Activated CD4-positive, alpha-beta T cell treated with anti-CD3 and anti-CD28 coated beads, Interleukin-2, amount 50 U/mL, for 24 hours (primary cell): ENCODE measurements around the gene PKNOX2.

ENCODE experiments used
- DNase-seq, 2 donors: peaks; one replicate each; pipeline ENCODE4 v3.0.0-alpha.2; 2020; ENCODE audit warnings: low read depth in 1 of 2, low spot score in 1 of 2

Gene PKNOX2

GRCh38 chr11:125464270-125464662, 299.7 kb downstream of the PKNOX2 start:
- DNase-seq = no peak

- no peak for DNase-seq
These were observed 300.1 kb downstream of the PKNOX2 start for GRCh38 chr11:125464666-125465065.

GRCh38 chr11:125465255-125465654, 300.7 kb downstream of the PKNOX2 start:
- no peak for DNase-seq

- no peak for DNase-seq
These were observed 301.1 kb downstream of the PKNOX2 start for GRCh38 chr11:125465701-125466100.

GRCh38 chr11:125468025-125468424, 303.5 kb downstream of the PKNOX2 start:
- no peak for DNase-seq

- no peak for DNase-seq
These were observed 304.3 kb downstream of the PKNOX2 start for GRCh38 chr11:125468852-125469251.

- DNase-seq = no peak
These were observed 305.8 kb downstream of the PKNOX2 start for GRCh38 chr11:125470355-125470754.

- no peak for DNase-seq
These were observed 312.2 kb downstream of the PKNOX2 start for GRCh38 chr11:125476721-125477120.

- no peak for DNase-seq
These were observed 314.6 kb downstream of the PKNOX2 start for GRCh38 chr11:125479137-125479536.

GRCh38 chr11:125481531-125481930, 317.0 kb downstream of the PKNOX2 start:
- DNase-seq = no peak
